HG03060 (cell line): ENCODE results near the gene ADAMTS17.

Experiments used
- ATAC-seq: cut with Tn5 transposase; IDR thresholded peaks from one replicate; pipeline ENCODE4 v1.9.1; 2021; ENCODE audit warnings: low read depth, moderate number of reproducible peaks; ENCODE audit not compliant: unreplicated experiment

ADAMTS17 gene

DNA sequence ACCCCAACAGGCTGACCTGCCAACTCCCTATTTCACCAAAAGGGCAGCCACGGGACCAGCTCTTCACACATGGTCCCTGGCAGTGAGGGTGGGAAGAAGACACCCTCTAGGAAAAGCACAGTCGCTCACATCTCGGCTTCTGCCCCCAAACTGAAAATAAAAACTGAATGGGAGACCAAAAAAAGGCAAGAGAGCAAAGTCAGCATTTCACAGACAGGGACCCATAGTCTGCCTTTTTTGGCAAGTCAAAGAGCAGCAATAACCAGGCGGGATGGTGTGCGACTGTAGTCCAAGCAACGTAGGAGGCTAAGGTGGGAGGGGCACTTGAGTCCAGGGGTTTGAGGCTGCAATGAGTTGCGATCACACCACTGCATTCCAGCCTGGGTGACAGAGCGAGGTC, 154.1 kb downstream of the ADAMTS17 start:
- no peak for ATAC-seq

DNA sequence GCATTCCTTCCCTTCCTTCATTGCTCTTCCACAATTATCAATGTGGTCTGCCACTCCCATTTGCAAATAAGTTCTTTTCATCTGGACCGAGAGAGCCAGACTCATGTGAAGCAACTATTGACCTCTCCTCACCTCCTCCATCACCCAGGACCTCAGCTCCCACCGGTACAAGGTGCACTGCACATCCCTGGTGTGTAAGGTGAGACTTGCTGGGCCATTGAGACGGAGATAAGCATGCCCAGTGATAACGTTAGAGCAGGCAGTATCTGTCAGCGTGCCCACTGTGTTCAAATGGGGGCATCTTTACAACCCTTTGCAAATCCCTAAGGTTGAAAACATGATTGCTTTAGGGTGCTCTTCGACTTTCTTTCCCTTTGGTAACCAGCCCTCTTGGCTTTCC, 154.8 kb downstream of the ADAMTS17 start:
- no peak for ATAC-seq

- ATAC-seq, result no peak
Observed at GRCh38 chr15:100186366-100186765, 155.4 kb downstream of the ADAMTS17 start.

- ATAC-seq, result no peak
Observed at GRCh38 chr15:100183921-100184495, 157.8 kb downstream of the ADAMTS17 start.

- ATAC-seq, result no peak
Observed at GRCh38 chr15:100180921-100181320, 160.9 kb downstream of the ADAMTS17 start.

DNA sequence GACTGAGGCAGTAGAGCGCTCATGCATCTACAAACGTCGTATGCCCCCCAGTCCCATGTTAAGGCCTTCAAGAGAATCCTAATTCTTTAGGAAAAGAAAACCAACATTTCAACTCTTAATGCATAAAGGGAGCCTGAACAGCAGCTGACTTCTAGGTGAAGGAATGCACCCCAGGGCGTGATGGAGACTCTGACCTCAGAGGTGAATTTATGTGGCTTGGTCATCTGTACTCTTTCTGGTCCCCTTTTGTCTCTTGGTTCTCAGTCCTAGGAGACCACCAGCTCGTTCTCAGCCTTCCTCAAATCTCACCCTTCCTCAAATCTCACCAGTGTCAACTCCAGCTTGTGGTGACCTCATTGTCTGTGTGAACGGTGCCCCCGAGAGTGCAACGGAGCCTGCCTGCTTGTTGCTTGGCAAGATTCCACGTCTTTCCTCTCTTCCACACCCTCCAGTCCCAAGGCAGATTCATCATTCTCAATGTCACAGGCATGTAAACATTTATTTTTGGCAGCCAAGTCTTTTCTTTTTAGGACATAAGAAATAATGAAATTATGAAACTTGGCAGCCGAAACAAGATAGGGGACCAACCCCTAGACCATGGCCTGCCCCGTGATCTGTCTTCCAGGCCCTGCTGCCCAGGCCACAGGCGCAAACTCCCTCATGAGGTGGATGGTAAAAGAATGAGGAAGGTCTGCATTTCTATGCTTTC, 166.2 kb downstream of the ADAMTS17 start:
- no peak for ATAC-seq

GRCh38 chr15:100174904-100175275, 166.9 kb downstream of the ADAMTS17 start:
- ATAC-seq, result no peak

- ATAC-seq, result no peak
Observed at GRCh38 chr15:100174159-100174903, 167.4 kb downstream of the ADAMTS17 start.

GRCh38 chr15:100172356-100173024, 169.3 kb downstream of the ADAMTS17 start:
- ATAC-seq, result no peak

GRCh38 chr15:100171411-100171810, 170.4 kb downstream of the ADAMTS17 start:
- no peak for ATAC-seq

- no peak for ATAC-seq
Observed at GRCh38 chr15:100170291-100171210, 171.2 kb downstream of the ADAMTS17 start.

- ATAC-seq, result no peak
Observed at GRCh38 chr15:100169615-100170290, 172.0 kb downstream of the ADAMTS17 start.

DNA sequence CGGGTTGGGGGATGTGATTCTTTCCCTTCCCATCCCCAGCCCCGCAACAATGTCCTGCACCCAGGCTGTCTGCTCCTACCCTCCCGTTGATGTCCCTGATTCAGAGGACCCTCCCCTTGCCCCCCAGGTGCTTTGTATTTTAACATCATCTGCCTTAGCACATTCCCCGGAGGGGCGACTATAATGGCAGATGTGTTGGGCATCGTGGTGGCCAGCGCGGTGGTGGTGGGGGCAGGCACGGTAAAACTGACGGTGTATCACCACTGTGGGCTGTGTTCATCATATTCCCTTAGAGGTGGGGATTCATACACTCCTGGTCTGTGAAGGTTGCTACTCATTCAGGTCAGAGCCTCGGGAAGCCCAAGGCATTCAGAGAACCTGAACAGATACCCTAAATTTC, 173.0 kb downstream of the ADAMTS17 start:
- ATAC-seq, result no peak

- no peak for ATAC-seq
Observed at GRCh38 chr15:100167884-100168375, 173.8 kb downstream of the ADAMTS17 start.

DNA sequence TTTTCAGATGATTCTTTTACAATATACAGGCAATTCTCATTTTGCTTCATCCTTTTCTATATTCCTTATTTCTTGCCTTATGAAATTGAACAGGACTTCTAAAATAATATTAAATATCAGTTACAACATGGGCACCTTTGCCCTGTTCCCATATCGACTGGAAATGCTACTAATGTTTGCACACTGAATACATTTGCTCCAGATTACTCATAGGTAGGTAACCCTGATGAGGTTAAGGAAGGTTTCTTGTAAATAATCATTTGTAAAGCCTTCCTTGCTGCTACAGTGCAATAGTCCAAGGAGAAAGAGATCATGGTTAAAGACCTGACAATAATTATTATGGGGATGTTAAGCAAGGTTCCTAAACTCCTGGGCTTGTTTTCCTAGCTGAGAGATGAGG, 175.5 kb downstream of the ADAMTS17 start:
- ATAC-seq, result no peak

DNA sequence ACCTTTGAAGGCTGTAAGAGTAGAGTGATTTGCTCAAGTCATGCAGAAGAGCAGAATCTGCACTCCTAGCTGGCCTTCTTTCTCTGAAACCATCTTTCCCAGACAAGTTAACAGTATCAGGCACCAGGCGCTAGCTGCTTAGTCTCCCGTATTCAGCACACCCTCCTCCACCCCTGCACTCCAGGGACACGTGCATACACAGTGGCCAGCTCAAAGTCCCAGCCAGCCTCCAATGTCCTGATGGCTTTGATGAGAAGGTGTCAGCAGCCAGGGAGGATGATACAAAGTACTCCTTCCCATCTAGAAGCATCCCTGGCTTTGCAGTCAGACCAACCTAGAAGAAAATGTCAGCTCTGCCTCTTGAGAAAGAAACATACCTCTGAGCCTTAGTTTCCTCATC, 177.8 kb downstream of the ADAMTS17 start:
- ATAC-seq, result no peak

DNA sequence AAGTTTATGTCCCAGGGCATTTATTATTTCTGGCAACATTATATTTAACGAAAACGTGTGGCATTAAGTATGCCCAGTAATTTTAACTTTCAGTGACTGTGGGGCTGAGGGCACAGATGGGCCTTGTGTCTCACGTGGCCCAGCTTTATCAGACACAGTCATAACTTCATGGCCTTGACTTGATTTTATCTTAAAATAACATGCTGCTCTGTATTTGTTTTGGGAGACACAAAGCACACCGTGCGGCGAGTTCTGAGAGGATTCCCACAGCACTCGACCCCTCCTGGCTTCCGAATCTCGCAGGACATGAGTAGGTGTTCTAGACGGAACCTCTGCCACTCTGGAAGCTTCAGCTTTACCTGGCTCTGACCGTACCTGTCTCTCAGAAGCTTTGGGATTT, 180.8 kb downstream of the ADAMTS17 start:
- ATAC-seq, result no peak

GRCh38 chr15:100159436-100159835, 182.3 kb downstream of the ADAMTS17 start:
- no peak for ATAC-seq

DNA sequence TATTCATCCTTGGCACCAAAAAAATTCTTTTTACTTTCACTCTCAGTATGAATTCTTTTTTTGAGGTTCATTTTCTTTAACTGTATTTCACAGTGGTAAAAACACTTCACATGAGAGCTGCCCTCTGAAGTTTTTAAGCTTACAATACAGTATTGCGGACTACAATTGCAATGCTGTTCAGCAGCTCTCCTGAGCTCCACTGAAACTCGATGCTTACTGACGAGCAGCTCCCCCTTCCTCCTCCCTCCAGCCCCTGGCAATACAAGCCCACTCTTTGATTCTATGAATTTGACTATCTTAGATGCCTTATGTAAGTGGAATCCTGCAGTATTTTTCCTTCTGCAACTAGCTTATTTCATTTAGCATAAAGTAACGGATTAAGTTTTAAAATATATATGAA, 183.4 kb downstream of the ADAMTS17 start:
- no peak for ATAC-seq
